Lower leg skin (tissue), 4 donors: ENCODE data around the gene PIEZO2. TPM values are rescaled to one million over a fixed set of nuclear protein-coding genes. Genes with fewer than 3 reads are reported as not detected.

Experiments used
- DNase-seq, 2 donors: peaks; one replicate each; pipeline ENCODE4 v3.0.0-alpha.2; 2019; ENCODE audit warnings: low spot score in 2 of 2
- H3K4me3 ChIP-seq: fragments of 200-600 bp; sonication (generic); 2 replicates; pipeline ENCODE4 v1.5.1; 2017; ENCODE audit warnings: mild to moderate bottlenecking, low read depth; ENCODE audit not compliant: poor library complexity, severe bottlenecking
- POLR2A ChIP-seq, 2 donors: fragments of 450-650 bp; IDR thresholded peaks; one replicate each; pipeline ENCODE4 v1.6.1; 2016 to 2017; ENCODE audit warnings: antibody characterized with exemption in 2 of 2, mild to moderate bottlenecking in 1 of 2, moderate library complexity in 1 of 2
- WGBS, 2 donors: methylation state at CpG; one replicate each; pipeline ENCODE4 v1.1.5; 2018; 5-methylcytosine and 5-hydroxymethylcytosine counted together
- intact Hi-C: fragments of 100-400 bp; cut with DNase I; formaldehyde crosslinking; loops from one replicate; pipeline ENCODE4 v1.15.0; 2023; ENCODE audit warnings: low total_unique reads
- total RNA-seq, 4 donors: library from RNA; depleted of rRNA; stranded (reverse); fragments of >200 nt; gene quantifications; one replicate each; pipeline ENCODE4 v1.1.0, GENCODE V29; 2016
- TF ChIP-seq, protein P1 (sequence below), 3 donors: fragments of 450-650 bp; IDR thresholded peaks; one replicate each; pipeline ENCODE4 v1.5.1; 2016; ENCODE audit warnings: antibody characterized with exemption in 3 of 3, mild to moderate bottlenecking in 3 of 3, moderate library complexity in 2 of 3

Gene PIEZO2
- total RNA-seq, 4 donors from 2014 or later, result 0.30 to 1.8 (median 0.64) TPM

DNA sequence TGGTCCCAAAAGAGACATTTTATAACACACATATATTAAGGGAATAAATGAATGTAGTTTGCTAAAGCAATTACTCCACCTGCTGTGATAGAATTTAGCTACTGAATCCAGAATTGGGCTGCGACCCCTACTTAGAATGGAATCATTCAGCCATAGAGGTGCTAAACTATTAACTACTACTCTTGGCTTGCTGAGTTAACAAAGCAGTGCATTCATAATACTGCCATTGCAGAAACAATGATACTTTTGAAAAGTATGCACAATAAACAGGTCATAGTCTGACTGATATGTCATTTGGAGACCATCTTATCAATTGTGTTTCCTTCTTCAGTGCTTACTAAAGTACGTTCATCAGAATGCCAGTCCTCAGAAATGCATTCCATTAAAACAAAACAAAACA, 273.6 kb downstream of the PIEZO2 start:
- no peak for DNase-seq
- intact Hi-C loops, result no loop called here
- H3K4me3 ChIP-seq, result no peak overlapping the region
- 81 to 91% methylated on average over 2 of the region's 2 CpGs for WGBS, 2 donors
- TF ChIP-seq, protein P1, sequence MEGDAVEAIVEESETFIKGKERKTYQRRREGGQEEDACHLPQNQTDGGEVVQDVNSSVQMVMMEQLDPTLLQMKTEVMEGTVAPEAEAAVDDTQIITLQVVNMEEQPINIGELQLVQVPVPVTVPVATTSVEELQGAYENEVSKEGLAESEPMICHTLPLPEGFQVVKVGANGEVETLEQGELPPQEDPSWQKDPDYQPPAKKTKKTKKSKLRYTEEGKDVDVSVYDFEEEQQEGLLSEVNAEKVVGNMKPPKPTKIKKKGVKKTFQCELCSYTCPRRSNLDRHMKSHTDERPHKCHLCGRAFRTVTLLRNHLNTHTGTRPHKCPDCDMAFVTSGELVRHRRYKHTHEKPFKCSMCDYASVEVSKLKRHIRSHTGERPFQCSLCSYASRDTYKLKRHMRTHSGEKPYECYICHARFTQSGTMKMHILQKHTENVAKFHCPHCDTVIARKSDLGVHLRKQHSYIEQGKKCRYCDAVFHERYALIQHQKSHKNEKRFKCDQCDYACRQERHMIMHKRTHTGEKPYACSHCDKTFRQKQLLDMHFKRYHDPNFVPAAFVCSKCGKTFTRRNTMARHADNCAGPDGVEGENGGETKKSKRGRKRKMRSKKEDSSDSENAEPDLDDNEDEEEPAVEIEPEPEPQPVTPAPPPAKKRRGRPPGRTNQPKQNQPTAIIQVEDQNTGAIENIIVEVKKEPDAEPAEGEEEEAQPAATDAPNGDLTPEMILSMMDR (IDR thresholded peaks at IDR 0.05), result no peak

DNA sequence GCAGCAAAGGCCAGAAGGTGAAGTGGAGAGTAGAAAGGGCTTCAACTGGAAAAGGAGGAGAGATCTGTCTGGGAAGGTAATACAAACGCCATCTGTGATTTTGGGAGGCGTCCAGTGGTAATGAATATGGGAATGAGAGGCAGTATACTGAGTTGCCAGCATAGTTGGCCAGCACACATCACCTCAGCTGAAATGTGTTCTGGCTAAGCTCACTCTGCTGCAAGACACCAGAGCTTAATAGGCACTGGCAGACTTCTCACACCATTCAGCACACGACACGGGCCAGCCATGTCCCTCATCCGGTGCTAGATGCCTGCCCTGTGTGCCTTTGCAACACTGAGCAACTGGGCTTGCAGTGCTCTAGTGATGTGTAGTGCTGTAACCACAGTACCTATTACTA, 277.1 kb downstream of the PIEZO2 start:
- 50 to 54% methylated on average over 5 of the region's 5 CpGs for WGBS, 2 donors
- intact Hi-C loops, result no loop called here

DNA sequence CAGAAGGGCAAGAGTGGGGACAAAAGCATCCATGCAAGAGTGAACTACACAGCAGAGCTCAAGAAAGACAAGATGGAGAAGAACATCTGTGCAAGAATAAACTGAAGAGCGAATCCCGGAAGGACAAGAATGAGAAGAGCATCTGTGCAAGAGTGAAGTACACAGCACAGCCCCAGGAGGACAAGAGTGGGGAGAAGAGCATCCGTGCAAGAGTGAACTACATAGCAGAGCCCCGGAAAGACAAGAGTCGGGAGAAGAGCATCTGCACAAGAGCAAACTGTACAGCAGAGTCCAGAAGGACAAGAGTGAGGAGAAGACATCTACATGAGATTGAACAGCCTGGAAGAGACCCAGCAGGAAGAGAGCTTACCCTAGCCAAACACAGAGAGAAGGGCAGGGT, 284.6 kb downstream of the PIEZO2 start:
- no peak overlapping the region for H3K4me3 ChIP-seq
- no peak for DNase-seq
- TF ChIP-seq, protein P1 (IDR thresholded peaks at IDR 0.05), result no peak
- TF ChIP-seq POLR2A (IDR thresholded peaks at IDR 0.05), result no peak
- intact Hi-C loops, result no loop called here
- WGBS, 2 donors, result 81 to 85% methylated on average over 5 of the region's 5 CpGs

More for the DNA sequence above, 277.1 kb downstream of the PIEZO2 start:
- no peak for TF ChIP-seq POLR2A (IDR thresholded peaks at IDR 0.05)
- TF ChIP-seq, protein P1 (IDR thresholded peaks at IDR 0.05), result no peak
- no peak for DNase-seq
- H3K4me3 ChIP-seq, result no peak overlapping the region

DNA sequence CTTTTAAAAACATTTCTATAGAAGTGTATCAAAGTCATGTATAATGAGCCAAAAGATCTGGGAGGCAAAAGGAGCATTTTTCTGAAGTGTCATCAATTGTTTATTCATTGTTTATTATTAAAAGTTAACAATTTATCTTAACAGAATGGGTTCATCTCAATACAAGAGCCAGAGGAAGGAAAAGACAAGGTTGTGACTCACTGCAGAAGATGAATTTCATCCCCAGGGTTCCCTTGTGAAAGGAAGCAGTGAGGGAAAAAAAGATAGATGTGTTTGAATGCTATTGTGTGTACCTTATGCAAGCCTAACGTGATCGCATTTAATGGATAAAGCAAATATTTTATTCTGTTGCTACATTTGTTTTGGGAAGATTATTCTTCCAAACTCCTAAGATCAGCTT, 286.3 kb downstream of the PIEZO2 start:
- intact Hi-C loops, result no loop called here
- TF ChIP-seq, protein P1 (IDR thresholded peaks at IDR 0.05), result no peak
- no peak for TF ChIP-seq POLR2A (IDR thresholded peaks at IDR 0.05)

DNA sequence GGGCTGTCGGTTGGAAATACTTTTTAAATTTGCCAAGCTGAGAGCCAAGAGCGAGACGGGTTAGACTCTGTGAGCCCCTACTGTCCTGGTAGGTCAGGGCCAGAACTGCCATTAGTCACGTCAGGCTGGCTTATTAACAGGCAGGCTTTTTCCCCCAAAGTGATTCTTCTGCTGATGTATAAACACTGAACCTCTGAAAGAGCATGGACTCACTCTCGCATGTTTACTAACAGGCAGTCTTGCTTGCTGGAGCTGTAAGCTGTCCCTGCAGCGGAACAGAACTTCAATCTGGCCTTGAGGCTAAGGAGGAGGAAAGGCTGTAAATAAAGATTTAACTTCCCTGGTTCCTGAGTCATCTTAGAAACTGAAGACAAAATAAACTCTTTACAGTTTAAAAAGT, 288.4 kb downstream of the PIEZO2 start:
- intact Hi-C loops, result no loop called here
- H3K4me3 ChIP-seq, result no peak overlapping the region
- WGBS, 2 donors, result 57 to 65% methylated on average over 6 of the region's 6 CpGs
- no peak for DNase-seq
- TF ChIP-seq, protein P1 (IDR thresholded peaks at IDR 0.05), result no peak
- no peak for TF ChIP-seq POLR2A (IDR thresholded peaks at IDR 0.05)

More for the DNA sequence above, 286.3 kb downstream of the PIEZO2 start:
- WGBS, 2 donors, result 84 to 90% methylated on average over 2 of the region's 2 CpGs
- DNase-seq, result no peak
- H3K4me3 ChIP-seq, result no peak overlapping the region

DNA sequence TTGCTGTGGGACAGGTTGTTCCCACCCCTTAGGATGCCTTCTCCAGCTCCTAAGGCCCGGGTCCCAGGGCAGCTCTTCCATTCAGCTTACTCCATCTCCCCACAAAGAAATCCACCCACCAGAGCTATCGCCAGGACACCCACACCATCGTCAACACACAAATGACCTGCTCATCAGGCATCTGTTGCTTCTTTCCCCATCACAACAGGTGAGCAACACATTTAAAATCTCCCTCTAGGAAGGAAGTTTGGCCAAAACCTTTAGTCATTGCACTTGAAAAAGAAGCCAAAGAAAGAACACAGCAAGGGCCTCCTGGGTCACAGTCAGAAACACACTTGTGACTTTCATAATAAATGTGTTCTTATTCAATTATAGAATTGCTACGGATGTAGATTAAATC, 289.0 kb downstream of the PIEZO2 start:
- TF ChIP-seq POLR2A (IDR thresholded peaks at IDR 0.05), result no peak
- TF ChIP-seq, protein P1 (IDR thresholded peaks at IDR 0.05), result no peak
- H3K4me3 ChIP-seq, result no peak overlapping the region
- 73 to 81% methylated on average over 4 of the region's 4 CpGs for WGBS, 2 donors
- intact Hi-C loops, result no loop called here
- no peak for DNase-seq
